Measurements from ENCODE around the gene SUGP1.
"Not testable (repeated sequence)": the region's sequence is repeated elsewhere in the genome, so short reads cannot be mapped to it uniquely, and the experiment has no call there.

Gene SUGP1

DNA sequence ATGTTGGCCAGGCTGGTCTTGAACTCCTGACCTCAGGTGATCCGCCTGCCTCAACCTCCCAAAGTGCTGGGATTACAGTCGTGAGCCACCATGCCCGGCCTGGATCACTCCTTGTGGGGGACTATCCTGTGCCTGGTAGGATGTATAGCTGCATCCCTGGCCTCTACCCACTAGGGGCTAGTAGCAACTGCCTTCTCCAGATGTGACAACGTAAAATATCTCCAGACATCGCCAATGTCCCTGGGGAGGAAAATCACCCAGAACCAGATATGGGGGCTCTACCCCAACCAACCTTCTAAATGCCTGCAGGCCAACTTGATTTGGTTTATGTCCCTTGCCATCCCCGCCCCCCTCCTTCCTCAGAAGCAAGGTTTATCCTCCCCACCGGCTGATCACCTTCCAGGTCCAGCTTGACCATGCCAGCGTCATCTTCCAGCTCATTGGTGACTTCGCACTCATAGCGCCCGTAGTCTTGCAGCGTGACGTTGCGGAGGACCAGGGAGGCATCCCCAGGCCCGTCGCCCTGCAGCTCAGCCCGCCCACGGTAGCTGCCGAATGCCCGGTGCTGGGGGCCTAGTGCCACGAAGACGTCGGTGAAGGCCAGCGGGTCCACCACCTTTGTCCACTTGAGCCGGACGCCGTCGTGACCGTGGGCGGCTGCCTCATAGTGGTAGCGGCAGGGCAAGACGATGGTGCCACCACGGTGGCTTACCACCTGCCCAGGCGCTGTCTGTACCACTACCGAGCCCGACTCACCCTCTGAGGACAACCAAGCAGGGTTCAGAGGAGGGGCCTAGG, 59.7 kb downstream of the SUGP1 start:
- DNase-seq: no peak

GRCh38 chr19:19259741-19260140, 60.6 kb downstream of the SUGP1 start:
- DNase-seq: no peak

- DNase-seq: no peak
Observed at GRCh38 chr19:19258589-19259338, 61.5 kb downstream of the SUGP1 start.

GRCh38 chr19:19257836-19258588, 62.3 kb downstream of the SUGP1 start:
- DNase-seq: no peak

DNA sequence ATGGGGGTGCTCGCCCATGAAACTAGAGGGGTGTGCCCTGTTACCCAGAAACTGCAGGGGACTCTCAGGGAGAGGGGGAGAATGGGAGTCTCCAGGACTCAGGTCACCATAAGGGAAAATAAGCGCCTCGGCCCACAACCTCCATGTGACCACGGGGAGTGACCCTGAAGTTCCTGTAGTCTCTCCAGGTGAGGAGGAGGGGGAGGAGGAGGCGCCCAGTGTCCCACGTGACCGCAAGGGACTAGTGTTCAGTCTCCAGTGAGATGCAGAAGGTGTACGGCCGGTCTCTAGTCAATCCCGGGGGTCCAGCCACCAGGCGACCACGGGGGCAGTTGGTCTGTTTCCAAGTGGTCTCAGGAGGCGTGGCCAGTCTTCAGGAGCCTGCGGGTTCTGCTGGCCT, 63.2 kb downstream of the SUGP1 start:
- DNase-seq: no peak

DNA sequence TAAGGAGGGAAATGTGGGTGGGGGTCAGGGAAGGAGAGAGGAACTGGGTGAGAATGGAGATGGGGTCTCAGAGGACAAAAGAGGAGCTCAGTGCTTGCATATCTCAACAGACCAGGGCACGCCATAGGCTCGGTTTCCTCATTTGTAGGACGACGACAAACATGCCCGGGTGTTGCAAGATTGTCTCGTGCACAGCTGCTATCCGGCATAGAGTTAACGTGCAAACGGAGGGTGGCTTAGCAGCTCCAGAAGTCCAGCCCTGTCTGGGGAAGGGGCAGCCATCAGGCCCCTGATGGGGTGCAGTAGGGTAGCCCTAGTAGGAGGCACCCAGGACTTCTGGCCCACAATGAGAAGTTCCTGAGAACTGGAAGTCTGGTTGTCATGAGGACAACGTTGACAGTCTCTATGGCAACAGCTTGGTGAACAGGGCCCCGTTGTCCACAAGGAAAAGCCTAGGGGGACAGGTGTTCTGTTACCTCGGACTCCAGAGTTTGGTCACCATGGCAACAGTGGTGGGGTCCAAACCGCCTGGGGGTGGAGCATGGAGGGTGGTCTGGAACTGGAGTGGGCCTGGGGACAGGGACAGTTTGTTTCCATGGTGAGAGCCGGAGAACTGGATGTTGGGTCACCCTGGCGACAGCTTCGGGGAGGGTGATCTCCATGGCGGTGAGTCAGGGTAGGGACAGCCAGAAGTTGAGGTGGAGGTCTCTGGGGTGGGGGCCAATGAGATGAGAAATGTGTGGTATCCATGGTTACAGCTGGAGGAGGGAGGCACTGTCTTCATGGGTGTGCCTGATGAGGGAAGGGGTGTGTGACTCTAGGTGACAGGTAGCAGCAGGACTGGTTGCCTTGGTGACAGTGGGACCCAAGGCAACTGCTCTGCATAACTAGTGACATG, 64.0 kb downstream of the SUGP1 start:
- DNase-seq: no peak

- DNase-seq: not testable (repeated sequence)
Observed at GRCh38 chr19:19253409-19253808, 66.9 kb downstream of the SUGP1 start.

GRCh38 chr19:19250196-19250801, 70.0 kb downstream of the SUGP1 start:
- no peak for DNase-seq

DNA sequence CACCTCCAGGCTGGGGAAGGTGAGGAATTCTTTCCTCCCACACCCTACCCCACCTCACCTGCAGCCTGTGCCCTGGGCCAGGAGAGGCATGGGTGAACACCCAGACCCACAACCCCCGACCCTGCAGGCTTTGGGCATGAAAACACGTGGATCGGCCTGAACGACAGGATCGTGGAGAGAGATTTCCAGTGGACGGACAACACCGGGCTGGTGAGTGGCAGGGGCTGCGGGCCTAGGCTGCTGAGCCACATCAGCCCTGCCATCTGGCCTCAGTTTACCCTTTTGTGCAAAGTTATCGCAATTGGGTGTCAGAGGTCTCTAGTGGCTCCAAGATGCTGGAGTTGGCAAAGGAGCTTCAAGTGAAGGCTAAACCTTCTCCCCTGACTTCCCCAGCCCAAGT, 79.8 kb downstream of the SUGP1 start:
- DNase-seq: no peak

- no peak for DNase-seq
Observed at GRCh38 chr19:19239675-19240074, 80.6 kb downstream of the SUGP1 start.

DNA sequence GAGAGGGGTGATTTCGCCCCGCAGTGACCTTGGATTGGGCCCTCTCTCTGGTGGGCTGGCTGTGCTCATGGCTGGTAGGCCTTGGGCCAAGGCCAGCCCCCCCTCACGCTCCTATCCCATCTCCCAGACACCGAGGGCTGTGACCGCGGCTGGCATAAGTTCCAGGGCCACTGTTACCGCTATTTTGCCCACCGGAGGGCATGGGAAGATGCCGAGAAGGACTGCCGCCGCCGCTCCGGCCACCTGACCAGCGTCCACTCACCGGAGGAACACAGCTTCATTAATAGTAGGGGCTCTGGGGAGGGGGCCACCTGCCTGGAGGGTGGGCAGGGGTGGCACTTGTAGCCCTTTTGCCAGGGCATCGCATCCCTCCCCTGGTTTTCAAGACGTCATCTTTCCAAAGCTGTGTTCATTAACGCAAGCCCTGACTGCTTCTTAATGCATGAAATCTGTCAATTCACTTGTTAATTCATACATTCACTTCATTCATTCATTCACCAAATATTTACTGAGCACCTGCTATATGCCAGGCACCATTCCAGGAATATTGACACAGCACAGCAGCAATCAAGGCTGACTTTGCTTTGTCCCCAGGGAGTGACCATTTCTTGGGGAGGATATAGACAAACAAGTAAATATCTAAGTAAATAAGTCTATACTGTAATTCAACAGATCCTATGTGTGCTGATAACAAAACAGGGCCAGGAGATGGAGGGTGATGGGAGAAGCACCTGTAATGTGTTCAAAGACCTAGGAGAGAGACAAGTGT, 82.0 kb downstream of the SUGP1 start:
- no peak for DNase-seq

DNA sequence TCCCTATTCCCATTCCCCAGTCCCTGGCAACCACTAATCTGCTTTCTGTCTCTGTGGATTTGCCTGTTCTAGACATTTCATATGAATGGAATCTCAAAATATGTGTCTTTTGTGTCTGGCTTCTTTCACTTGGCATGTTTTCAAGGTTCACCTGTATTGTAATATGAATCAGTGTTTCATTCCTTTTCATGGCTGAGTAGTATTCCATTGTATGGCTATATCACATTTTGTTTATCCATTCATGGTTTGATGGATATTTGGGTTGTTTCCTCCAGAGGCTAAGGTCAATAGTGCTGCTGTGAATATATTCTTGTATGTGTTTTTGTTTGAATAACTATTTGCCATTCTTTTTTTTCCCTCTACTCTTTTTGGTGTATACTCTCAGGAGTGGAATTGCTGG, 84.1 kb downstream of the SUGP1 start:
- DNase-seq: no peak

GRCh38 chr19:19234220-19234816, 86.0 kb downstream of the SUGP1 start:
- no peak for DNase-seq

GRCh38 chr19:19232261-19232721, 88.0 kb downstream of the SUGP1 start:
- DNase-seq: no peak

GRCh38 chr19:19230999-19231398, 89.3 kb downstream of the SUGP1 start:
- no peak for DNase-seq

DNA sequence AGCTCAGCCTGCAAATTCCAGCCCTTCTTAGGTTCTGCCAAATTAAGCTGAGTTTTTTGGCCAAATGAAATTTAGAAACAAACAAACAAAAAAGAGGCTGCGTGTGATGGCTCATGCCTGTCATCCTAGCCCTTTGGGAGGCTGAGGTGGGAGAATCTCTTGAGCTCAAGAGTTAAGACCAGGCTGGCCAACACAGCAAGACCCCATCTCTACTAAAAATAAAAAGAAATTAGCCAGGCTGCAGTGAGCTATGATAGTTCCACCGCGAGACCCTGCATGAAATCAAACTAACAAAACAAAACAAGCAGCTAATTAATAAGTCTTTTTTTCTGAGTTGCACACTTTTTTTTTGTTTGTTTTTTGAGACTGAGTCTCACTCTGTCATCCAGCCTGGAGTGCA, 90.6 kb downstream of the SUGP1 start:
- no peak for DNase-seq

GRCh38 chr19:19227217-19227616, 93.1 kb downstream of the SUGP1 start:
- no peak for DNase-seq

DNA sequence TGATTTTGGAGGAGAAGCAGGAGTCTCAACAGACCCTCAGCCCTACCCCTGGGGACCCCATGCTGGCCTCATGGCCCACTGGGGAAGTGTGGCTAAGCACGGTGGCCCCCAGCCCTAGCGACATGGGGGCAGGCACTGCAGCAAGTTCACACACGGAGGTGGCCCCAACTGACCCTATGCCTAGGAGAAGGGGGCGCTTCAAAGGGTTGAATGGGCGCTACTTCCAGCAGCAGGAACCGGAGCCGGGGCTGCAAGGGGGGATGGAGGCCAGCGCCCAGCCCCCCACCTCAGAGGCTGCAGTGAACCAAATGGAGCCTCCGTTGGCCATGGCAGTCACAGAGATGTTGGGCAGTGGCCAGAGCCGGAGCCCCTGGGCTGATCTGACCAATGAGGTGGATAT, 93.6 kb downstream of the SUGP1 start:
- no peak for DNase-seq

DNA sequence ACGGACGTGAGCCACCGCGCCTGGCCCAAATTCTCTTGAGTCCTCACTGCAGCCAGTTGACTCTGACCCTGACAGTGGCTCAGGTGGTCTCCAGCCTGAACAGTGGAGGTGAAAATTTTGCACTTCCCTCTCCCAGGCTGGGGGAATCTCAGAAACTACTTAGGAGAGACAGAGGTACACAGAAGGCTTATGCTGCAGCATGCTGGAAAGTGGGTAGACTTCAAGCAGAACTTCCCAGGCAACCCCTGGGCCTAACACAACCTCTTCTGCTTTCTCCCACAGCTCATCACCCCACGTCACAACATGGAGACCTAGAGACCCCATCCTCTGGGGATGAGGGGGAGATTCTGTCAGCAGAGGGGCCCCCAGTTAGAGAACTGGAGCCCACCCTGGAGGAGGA, 94.1 kb downstream of the SUGP1 start:
- no peak for DNase-seq

All from activated CD4-positive, CD25-positive, alpha-beta regulatory T cell treated with anti-CD3 and anti-CD28 coated beads, Interleukin-2, amount 50 U/mL, for 72 hours (primary cell).